Measurements from ENCODE around the gene TRIM63.
A peak's percentile ranks its signal among the peaks of the same experiment; 100 is the strongest.

GRCh38 chr1:26021647-26022403 is 45.6 kb downstream of the TRIM63 start, which contains the start of gene EXTL1:
- TF ChIP-seq USF2 (CRISPR knock-in tag; IDR thresholded peaks at IDR 0.05), result no peak
- TF ChIP-seq, protein P1, sequence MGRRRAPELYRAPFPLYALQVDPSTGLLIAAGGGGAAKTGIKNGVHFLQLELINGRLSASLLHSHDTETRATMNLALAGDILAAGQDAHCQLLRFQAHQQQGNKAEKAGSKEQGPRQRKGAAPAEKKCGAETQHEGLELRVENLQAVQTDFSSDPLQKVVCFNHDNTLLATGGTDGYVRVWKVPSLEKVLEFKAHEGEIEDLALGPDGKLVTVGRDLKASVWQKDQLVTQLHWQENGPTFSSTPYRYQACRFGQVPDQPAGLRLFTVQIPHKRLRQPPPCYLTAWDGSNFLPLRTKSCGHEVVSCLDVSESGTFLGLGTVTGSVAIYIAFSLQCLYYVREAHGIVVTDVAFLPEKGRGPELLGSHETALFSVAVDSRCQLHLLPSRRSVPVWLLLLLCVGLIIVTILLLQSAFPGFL (CRISPR knock-in tag; IDR thresholded peaks at IDR 0.05; ENCODE audit: borderline replicate concordance), result no peak
- TF ChIP-seq, protein P2, sequence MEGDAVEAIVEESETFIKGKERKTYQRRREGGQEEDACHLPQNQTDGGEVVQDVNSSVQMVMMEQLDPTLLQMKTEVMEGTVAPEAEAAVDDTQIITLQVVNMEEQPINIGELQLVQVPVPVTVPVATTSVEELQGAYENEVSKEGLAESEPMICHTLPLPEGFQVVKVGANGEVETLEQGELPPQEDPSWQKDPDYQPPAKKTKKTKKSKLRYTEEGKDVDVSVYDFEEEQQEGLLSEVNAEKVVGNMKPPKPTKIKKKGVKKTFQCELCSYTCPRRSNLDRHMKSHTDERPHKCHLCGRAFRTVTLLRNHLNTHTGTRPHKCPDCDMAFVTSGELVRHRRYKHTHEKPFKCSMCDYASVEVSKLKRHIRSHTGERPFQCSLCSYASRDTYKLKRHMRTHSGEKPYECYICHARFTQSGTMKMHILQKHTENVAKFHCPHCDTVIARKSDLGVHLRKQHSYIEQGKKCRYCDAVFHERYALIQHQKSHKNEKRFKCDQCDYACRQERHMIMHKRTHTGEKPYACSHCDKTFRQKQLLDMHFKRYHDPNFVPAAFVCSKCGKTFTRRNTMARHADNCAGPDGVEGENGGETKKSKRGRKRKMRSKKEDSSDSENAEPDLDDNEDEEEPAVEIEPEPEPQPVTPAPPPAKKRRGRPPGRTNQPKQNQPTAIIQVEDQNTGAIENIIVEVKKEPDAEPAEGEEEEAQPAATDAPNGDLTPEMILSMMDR (IDR thresholded peaks at IDR 0.05), result no peak
- TF ChIP-seq CBFB (CRISPR knock-in tag; IDR thresholded peaks at IDR 0.05; ENCODE audit: low read depth), result no peak
- TF ChIP-seq TEAD1 (CRISPR knock-in tag; IDR thresholded peaks at IDR 0.05), result no peak
- TF ChIP-seq, protein P3, sequence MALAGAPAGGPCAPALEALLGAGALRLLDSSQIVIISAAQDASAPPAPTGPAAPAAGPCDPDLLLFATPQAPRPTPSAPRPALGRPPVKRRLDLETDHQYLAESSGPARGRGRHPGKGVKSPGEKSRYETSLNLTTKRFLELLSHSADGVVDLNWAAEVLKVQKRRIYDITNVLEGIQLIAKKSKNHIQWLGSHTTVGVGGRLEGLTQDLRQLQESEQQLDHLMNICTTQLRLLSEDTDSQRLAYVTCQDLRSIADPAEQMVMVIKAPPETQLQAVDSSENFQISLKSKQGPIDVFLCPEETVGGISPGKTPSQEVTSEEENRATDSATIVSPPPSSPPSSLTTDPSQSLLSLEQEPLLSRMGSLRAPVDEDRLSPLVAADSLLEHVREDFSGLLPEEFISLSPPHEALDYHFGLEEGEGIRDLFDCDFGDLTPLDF (CRISPR knock-in tag; IDR thresholded peaks at IDR 0.05), result no peak
- TF ChIP-seq ZNF121 (CRISPR knock-in tag; IDR thresholded peaks at IDR 0.05), result no peak
- TF ChIP-seq, protein P4, sequence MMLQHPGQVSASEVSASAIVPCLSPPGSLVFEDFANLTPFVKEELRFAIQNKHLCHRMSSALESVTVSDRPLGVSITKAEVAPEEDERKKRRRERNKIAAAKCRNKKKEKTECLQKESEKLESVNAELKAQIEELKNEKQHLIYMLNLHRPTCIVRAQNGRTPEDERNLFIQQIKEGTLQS (CRISPR knock-in tag; conservative IDR thresholded peaks at IDR 0.05), result no peak
- TF ChIP-seq MXD4 (CRISPR knock-in tag; IDR thresholded peaks at IDR 0.05; ENCODE audit: borderline replicate concordance), result no peak
- peak; percentile 60; the same call in 1 of the 2 replicates for TF ChIP-seq SP1 (CRISPR knock-in tag; conservative IDR thresholded peaks at IDR 0.05)
- TF ChIP-seq RELA (CRISPR knock-in tag; IDR thresholded peaks at IDR 0.05; ENCODE audit: borderline replicate concordance), result no peak
- no peak for TF ChIP-seq TP53 (CRISPR knock-in tag; IDR thresholded peaks at IDR 0.05)
